IPS-11a (cell line): ENCODE measurements around the gene ANK2.

Experiments
- H3K4me3 ChIP-seq: one replicate; pipeline ENCODE4 v1.5.1; 2013; ENCODE audit warnings: low read depth, low read length, control low read depth

ANK2 gene

DNA sequence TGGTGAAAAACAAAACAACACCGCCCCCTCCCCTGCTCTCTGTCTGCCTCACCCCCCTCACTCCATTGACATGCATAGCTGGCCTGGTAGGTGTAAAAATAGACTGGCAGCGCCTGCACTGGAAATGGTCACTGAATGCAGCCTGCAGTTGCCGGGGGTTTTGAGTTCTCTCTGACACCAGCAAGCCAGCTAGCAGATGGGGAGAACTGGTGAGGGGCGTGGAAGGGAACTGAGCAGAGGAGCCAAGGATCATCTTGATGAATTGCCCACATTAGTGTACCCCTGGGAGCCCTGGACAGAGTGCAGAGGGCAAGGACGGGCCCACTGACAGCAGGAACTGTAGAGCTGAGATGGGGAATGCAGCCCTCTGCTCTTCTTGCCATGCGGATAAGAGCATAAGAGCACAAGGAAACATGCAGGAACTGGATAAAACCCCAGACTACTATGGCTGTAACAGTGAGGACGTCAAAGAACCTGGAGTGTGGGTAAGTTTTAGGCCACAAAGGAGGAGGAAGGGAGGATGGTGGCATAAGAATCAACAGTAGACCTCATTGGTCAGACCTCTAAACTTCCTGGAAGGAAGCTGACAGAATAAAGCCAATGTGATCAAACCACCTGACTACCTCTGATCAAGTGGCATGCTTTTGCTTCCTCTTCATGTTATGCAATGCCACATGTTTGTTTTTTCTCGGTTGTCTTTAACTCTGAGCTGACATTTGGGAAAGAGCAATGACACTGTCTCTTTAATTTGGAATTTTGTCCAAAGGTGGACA lies 96.3 kb downstream of the ANK2 start:
- no peak overlapping the region for H3K4me3 ChIP-seq

DNA sequence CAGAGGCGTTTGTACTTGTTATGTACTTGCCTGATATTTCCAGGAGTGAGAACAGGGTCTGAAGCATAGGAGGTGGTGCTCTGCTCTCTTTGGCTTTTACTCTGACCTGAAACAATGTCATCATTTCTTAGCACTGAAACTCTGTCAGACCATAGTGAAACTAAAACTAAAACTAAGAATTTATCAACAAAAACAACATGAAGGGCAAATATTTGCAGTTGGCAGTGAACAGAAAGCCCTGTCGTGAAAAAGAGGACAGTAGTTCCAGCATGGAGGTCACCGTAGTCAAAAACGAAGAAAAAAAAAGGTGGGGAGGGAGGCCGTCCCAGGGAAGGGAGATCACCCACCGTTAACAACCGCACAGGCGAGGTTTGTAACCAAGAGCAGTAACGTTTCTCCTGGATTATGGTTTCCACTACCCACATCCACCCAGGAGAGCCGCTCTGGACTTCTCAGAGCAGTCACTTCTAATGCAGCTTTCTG lies 97.5 kb downstream of the ANK2 start:
- H3K4me3 ChIP-seq, result no peak overlapping the region

DNA sequence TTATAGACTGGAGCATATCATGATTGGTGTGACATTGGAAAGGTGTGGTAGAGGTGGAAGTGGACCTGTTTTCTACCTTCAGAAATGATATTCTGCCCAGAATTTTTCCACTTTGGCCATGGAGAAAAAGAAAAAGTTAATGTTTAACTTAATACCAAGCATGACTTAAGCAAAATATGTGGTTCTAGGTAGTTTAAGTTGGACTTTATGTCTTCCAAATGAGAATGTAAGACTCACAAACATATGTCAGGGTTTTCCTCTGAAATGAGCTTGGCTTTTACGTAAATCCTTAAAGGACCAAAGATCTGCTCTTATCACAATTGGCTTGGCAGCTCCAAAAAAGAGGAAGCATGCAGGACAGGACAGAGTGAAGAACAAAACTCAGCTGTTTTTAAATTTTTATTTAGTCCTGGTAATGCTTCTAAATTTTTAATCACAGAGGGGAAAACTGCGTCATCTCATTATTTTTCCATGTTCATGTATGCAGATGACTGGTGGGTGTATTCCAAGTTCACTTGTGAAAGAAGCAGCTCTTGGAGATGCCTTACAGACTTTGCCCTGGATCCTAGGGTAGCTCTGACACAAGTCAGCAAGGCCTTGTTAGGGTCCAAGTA lies 98.2 kb downstream of the ANK2 start:
- no peak overlapping the region for H3K4me3 ChIP-seq

DNA sequence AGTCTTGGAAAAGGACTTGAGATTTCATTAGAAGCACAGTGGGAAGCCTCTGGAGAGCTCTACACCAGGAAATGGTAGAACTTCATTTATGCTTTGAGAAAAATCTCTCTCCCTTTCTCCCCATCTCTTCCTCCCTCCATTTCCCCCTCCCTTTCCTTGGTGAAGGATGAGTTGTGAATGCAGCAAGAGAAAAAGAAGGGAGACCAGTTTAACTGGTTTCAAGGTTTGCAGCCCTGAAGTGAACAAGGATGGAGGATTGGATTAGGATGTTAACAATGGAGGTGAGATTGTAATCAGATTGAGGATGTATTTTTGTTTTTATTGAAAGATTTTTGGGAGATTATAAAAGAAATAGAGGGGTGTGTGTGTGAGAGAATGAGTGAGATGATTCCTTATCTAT lies 99.5 kb downstream of the ANK2 start:
- no peak overlapping the region for H3K4me3 ChIP-seq

DNA sequence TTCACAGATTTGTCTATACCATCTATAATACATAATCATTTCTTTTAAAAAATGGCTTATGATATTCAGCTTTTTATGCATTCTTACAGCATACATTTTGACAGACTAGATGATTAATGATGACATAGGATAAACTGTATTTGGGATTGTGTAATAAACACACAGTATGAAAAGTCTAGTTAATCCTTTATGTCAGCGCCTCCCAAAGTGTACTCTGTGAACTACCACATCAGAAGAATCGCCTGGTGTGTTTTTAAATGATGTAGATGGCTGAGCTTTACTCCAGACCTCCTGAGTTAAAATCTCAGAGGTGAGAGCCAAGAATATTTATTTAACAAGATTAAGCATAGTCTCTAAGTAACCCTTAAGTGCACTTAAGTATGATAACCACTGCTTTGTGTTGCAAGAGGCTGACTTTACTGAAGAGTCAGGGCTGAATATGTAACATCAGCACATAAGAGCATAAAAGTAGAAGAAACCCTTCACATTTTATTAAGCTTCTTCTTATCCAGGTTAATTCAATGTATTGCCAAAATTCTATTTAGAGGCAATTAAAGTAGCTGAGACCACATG lies 104.2 kb downstream of the ANK2 start:
- H3K4me3 ChIP-seq, result no peak overlapping the region

DNA sequence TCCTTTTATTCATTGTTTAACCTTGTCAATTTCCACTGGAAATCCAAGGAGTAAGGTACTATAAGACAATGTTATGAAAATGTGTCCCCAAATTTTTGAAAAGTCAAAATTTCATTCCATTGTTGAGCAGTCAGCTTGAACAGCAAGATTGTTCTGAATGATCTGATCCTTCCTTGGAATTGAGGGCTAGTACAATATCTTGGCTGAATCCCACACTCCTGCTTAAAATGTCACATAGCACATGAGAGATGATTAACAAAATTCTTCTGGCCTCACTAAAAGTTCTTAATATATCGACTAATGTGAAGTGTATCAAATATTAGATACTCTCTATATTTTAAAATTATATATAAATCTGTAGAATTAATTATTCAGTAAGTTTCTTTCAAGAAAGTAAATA lies 104.8 kb downstream of the ANK2 start:
- no peak overlapping the region for H3K4me3 ChIP-seq

DNA sequence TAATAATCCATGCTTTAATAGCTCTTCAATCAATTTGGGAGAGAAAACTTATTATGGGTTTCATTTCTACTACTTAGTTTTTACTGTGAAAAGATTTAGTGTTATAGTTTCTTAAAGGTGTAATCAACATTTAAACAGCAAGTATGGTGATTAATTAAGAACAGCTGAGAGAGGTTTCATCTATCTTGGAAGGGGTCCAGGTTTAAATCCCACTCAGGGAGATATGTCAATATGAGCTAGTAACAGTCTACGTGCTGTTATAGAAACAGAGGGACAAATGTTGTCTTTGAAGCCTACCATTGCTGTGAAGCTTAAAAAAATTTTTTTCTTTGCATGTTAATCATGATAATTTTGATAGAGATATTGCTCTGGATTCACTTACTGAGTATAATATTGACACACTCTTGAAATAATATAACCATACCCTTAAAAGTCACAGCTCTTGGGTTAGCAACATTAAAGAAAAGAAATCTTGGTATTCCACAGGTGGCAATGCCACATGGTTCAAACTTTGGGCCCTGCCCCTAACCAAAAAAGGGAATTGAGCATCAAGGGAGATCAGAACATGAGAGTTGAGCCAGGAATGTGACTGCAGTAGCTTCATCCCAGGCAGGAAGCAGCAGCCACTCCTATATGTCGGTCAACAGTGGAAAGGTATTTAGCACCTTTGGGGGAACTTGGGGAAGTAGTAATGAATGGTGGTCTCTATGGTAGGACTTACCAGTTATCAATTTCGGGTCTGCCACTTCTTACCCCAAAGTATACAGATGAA lies 107.8 kb downstream of the ANK2 start:
- no peak overlapping the region for H3K4me3 ChIP-seq

DNA sequence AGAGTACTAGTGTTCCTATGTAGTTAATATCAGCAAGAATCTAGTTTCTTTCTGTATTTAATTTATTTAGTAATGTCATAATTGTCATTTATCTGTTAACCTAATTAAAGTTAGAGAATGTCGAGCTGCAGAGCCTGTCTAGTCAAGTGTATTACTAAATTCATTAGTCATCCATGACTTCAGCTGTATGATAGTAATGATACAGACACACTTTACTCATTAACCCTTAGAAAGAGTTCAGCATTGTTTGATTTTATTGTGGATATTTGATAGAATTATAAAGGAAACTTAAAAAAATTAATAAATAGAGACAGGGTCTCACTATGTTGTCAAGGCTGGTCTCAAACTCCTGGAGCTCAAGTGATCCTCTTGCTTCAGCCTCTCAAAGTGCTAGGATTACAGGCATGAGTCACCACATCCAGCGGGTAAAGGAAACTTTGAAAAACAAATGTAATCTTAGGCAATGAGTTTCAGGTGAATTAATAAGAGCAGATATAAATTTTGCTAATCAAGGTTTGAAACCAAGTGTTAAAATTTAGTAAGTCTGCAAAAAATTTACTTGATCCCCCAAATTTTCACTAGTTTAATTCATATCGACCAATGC lies 110.6 kb downstream of the ANK2 start:
- no peak overlapping the region for H3K4me3 ChIP-seq

DNA sequence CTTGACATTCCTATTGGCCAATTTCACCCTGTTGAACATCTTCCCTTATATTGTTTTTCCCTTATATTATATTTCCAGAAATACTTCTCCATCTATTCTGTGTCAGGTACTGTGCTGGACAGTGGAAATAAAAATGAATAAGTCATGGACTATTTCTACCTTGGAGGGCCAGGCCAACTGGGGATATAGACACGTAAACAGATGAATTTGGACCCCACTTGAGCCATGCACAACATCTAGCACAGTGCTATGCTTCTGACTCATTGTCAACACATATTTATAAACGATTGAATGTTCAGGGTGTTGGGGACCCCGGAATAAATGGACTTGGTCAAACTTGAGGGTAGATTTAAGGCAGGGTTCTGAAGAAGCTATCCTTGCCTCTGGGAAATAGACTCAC lies 111.1 kb downstream of the ANK2 start:
- no peak overlapping the region for H3K4me3 ChIP-seq

DNA sequence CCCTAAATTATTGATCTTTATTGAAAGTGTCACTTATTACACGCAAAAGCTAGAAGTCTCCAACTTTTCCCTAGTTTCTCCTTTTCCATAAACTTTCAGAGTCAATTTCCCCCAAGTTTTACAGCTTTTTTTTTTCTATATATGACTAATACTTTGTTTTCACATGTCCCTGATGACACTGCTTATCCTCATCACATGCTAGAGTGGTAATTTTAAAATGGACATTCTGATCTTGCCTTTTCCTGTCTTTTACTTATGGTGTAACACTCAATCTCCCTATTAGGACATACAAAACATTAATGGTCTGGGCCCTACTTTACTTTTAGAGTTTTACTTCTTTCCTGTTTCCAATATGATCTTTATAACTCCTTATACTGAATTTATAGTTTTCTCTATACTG lies 112.6 kb downstream of the ANK2 start:
- H3K4me3 ChIP-seq, result no peak overlapping the region

DNA sequence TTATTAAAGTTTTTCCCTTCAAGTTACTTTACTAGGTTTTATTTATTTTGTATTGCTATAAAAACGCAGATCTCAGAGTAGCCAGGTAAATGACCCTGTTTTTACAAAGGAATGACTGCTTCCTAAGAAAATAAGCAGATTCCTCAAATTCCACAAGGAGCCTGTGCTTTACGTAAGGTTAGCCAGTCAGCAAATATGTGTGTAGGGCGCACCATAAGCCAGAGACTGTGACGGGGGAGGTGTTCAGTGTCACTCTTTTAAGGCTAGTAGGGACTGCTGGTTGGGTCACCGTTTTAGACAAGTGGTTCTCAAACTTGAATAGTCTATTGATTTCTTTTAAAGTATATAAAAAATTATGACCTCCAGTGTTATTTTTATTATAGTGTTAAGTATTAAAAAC lies 119.9 kb downstream of the ANK2 start:
- no peak overlapping the region for H3K4me3 ChIP-seq

DNA sequence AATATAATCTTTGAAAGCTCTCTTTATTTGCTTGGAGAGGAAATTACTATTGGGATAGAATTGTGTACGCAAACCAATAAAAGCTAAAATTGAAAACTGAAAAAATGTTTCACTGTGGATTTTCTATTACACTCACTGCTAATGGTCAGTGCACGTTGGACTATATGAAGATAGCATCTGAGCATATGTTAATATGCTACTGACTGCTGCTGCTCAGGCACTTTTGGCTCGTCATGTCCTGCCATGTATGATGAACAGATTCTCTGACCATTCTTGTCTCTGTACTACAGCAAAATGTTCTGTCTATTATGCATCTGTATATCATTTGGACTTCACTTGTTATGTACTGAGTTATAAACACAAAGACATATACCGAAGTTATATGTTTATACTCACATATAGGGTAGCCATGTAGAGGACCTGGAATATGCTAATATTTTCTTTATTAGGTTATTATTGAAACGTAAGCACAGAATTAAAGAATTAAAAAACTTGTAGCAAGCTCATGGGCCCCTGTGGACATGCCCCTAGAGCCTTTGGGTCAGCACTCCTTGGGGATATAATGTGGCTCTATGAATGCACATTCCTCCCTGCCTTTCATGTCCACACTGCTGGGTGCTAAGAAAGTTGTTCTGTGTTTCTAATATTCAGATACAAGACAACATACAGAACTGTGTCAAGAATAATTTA lies 120.8 kb downstream of the ANK2 start:
- H3K4me3 ChIP-seq, result no peak overlapping the region

DNA sequence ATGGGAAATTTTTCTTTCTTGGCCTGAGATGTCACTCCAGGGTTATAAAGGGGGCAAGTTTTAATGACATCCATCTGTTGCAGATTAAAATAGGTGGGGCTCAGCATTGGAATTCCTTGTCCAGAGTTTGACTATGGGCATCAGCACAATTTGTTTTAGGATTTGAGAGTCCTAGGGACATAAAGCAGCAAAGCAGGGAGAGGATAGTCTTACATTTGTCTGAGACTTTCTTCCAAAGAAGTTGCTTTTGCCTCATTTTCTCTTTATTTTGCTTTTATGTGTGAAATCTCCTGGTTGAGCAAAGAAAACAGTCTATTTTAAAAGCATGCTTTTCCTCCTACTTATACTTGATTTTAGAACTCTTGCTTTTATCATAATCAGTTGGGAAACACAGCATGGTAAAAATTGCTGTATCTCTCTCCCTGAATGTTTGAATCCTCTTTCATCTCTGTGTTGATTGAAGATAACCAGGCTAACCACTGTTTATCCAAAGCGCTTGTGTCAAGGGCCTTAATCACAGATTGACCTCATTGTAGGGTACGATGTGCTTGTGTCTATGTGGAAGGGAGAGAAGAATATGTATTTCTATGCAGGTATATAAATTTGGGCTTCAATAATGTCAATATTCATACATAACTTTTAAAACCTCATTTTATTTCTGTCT lies 121.5 kb downstream of the ANK2 start:
- no peak overlapping the region for H3K4me3 ChIP-seq

DNA sequence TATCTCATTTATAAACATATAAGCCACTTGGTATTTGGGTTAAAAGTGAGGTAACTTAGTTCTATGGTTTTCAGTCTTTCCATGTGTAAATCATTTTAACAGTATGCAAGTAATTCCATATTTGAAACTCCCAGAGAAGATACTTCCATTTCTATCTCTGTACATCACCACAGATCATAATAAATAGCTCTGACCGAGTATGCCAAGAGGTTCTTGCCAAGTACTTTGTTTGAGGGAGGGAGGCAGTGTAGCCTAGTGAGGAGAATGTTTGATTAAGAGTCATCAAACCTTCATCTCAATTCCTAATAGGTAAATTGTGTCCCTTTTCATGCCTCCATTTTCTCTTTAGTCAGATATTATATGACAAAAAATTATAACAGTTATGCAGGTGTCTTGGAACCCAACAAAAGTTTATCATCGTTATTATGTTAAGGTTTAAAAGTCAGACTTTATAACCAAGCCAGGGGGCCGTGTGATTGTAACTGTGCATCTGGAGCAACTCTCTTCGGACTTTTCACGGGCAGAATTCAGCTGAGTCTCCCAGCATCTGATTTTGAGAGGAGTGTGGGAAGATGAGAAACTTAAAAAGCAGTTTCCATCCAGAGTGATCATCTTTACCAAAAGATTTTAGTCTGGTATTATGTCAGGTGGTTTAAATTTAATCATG lies 123.8 kb downstream of the ANK2 start:
- no peak overlapping the region for H3K4me3 ChIP-seq

DNA sequence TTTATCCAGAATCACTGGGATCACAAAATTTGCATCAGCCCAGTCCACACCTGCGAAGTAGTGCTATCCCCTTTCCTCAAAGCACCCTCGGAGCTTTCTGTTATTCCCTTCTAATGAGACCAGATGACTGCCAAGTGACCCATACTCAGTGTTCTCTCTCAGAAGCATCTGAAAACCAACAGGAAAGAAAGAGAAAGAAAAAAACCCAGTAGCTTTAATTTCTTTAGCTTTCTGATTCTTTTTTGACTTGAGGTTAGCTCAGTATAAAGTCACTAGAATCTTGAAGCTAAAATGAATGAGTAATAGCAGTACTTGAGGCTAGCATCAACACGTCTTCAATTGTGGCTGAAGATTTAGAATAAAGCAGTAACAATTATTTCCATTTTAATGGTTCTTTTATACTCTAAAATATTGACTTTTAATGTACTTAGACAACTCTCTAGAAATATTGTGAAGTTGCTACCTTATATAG lies 124.4 kb downstream of the ANK2 start:
- no peak overlapping the region for H3K4me3 ChIP-seq

DNA sequence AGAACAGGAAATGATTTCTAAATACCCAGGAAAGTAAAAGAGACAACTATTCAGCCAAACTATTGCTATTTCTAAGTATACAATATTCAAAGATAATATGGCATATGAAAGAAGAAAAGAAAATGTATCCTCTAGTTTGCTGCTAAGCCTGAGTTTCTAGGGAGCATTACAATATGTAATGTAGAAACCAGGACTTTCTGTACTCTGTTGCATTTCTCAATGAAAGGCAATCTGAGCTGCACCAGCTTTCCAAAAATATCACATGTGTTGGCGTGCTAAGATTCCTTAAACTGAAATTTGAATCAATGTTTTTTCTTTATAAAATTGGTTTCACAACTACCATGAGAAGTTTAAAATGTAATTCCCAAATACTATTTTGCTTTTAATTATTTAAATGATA lies 129.6 kb downstream of the ANK2 start:
- no peak overlapping the region for H3K4me3 ChIP-seq

DNA sequence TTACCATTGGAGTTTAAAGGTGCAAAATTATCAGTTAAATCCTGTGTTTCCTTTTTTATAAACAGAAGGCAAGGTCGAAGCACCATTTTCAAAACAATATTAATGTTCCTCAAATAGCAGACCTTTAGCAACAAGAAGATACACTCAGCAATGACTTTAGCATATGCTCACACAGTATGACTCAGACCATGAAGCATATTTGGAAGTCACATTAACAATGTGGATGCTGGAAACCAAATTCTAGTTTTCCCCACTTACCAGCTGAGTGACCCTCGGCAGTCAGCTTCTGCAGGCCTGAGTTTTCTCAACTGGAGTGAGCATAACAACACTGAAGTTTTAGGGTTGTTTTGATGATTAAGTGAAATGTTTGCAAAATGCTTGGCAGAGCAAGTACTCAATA lies 130.5 kb downstream of the ANK2 start:
- H3K4me3 ChIP-seq, result no peak overlapping the region

DNA sequence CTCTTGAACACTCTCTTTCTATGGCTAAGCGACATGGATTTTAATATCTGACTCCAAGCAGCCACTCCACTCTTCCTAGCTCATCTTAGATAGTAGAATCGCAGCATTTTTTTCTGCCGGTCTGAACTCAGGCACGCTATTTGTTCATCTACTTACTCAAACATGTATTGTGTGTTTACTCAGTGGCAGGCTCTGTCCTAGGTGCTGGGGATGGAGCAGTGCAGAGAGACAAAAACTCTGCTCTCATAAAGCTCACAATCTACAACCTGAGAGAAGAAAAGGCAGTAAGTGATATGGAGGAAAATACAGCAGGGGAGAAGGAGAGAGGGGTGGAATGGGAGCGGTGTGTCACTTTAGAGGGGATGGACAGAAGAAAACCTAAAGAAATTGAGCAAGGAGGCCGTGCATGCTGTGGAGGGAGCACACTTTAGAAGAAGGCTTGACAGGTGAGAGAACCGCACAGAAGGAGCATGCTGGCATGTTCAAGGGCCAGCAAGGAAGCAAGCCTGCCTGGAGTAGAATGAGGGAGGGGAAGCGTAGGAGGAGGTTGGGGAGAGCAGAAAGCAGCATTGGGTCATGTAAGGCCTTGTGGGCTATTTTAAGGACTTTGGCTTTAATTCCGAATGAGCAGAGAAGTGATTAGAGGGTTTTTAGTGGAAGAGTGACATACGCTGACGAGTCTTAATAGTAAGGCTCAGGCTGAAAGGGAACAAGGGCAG lies 132.0 kb downstream of the ANK2 start:
- H3K4me3 ChIP-seq, result no peak overlapping the region
